GM23338 (cell line): ENCODE data around the gene FRY. TPM values are rescaled to one million over a fixed set of nuclear protein-coding genes. Genes with fewer than 3 reads are reported as not detected.

Experiments used
- ATAC-seq: fragments of 200-7000 bp; cut with Tn5 transposase; 3 replicates; pipeline ENCODE4 v1.9.1; 2020
- DNase-seq: peaks from one replicate; pipeline ENCODE4 v3.0.0-alpha.2; 2015; ENCODE audit warnings: low spot score
- H2AFZ ChIP-seq: fragments of 200-600 bp; sonication (generic); 2 replicates; pipeline ENCODE4 v1.8.0; 2016; ENCODE audit warnings: antibody characterized with exemption, mild to moderate bottlenecking, moderate library complexity
- H3F3A ChIP-seq: fragments of 200-600 bp; sonication (generic); replicated peaks from 2 replicates; pipeline ENCODE4 v1.8.0; 2017; ENCODE audit warnings: antibody characterized with exemption, mixed run types, low read depth
- H3K27ac ChIP-seq: fragments of 200-600 bp; sonication (generic); 2 replicates; pipeline ENCODE4 v1.6.1; 2016; ENCODE audit warnings: low read depth
- H3K27me3 ChIP-seq: fragments of 200-600 bp; sonication (generic); 2 replicates; pipeline ENCODE4 v1.8.0; 2016; ENCODE audit warnings: mild to moderate bottlenecking, mixed run types, moderate library complexity; ENCODE audit not compliant: insufficient read depth
- H3K36me3 ChIP-seq: fragments of 200-600 bp; sonication (generic); 2 replicates; pipeline ENCODE4 v1.8.0; 2016; ENCODE audit warnings: mild to moderate bottlenecking; ENCODE audit not compliant: insufficient read depth
- H3K4me1 ChIP-seq: fragments of 200-600 bp; sonication (generic); 2 replicates; pipeline ENCODE4 v1.8.0; 2016; ENCODE audit warnings: mild to moderate bottlenecking, moderate library complexity; ENCODE audit not compliant: insufficient read depth
- H3K4me2 ChIP-seq: fragments of 200-600 bp; sonication (generic); 2 replicates; pipeline ENCODE4 v1.7.1; 2017; ENCODE audit warnings: mixed run types
- H3K4me3 ChIP-seq: fragments of 200-600 bp; sonication (generic); 2 replicates; pipeline ENCODE4 v1.6.1; 2016; ENCODE audit warnings: mixed run types
- H3K79me2 ChIP-seq: fragments of 200-600 bp; sonication (generic); replicated peaks from 2 replicates; pipeline ENCODE4 v1.8.0; 2017; ENCODE audit warnings: mild to moderate bottlenecking; ENCODE audit not compliant: insufficient read depth
- H3K9me2 ChIP-seq: fragments of 200-600 bp; sonication (generic); 2 replicates; pipeline ENCODE4 v1.8.0; 2017; ENCODE audit not compliant: insufficient read depth
- H4K20me1 ChIP-seq: fragments of 200-600 bp; sonication (generic); replicated peaks from 2 replicates; pipeline ENCODE4 v1.8.0; 2017; ENCODE audit warnings: mild to moderate bottlenecking; ENCODE audit not compliant: insufficient read depth
- H3K27ac Mint-ChIP-seq: 2 replicates; pipeline ENCODE4 v1.8.0; 2020; ENCODE audit warnings: inconsistent platforms, mild to moderate bottlenecking, moderate library complexity, mixed read lengths
- H3K27me3 Mint-ChIP-seq: 3 replicates; pipeline ENCODE4 v1.8.0; 2022; ENCODE audit warnings: low read depth, mild to moderate bottlenecking, moderate library complexity, mixed read lengths, inconsistent platforms; ENCODE audit not compliant: insufficient read depth, poor library complexity
- H3K36me3 Mint-ChIP-seq: 3 replicates; pipeline ENCODE4 v1.8.0; 2021; ENCODE audit warnings: low read depth, mild to moderate bottlenecking, inconsistent platforms, moderate library complexity, mixed read lengths
- H3K4me1 Mint-ChIP-seq: 3 replicates; pipeline ENCODE4 v1.8.0; 2020; ENCODE audit warnings: mild to moderate bottlenecking, inconsistent platforms, mixed read lengths
- H3K4me3 Mint-ChIP-seq: 3 replicates; pipeline ENCODE4 v1.8.0; 2021; ENCODE audit warnings: moderate library complexity, mild to moderate bottlenecking, inconsistent platforms, mixed read lengths
- H3K9me3 Mint-ChIP-seq: 3 replicates; pipeline ENCODE4 v1.8.0; 2020; ENCODE audit warnings: moderate library complexity, mild to moderate bottlenecking, inconsistent platforms, mixed read lengths
- CREB1 ChIP-seq: fragments of 250-450 bp; sonication (Bioruptor Pico); IDR thresholded peaks from 2 replicates; pipeline ENCODE4 v1.5.0; 2020; ENCODE audit warnings: low read depth, mild to moderate bottlenecking, moderate library complexity
- CTCF ChIP-seq, 2 experiments: fragments of 200-600 bp in 1 of 2; sonication (generic) in 1 of 2; conservative IDR thresholded peaks; 2 replicates each; pipeline versions ENCODE4 v1.5.1 to v1.6.1; 2016 to 2017; ENCODE audit warnings: antibody characterized with exemption in 2 of 2, low read depth in 2 of 2, mild to moderate bottlenecking in 2 of 2, moderate library complexity in 1 of 2
- EZH2 ChIP-seq: fragments of 200-600 bp; sonication (generic); IDR thresholded peaks from one replicate; pipeline ENCODE4 v1.8.0; 2017; ENCODE audit warnings: antibody characterized with exemption, mild to moderate bottlenecking, low read depth; ENCODE audit not compliant: unreplicated experiment
- EZH2phosphoT487 ChIP-seq: fragments of 200-600 bp; sonication (generic); IDR thresholded peaks from one replicate; pipeline ENCODE4 v1.8.1; 2018; ENCODE audit warnings: antibody characterized with exemption; ENCODE audit not compliant: unreplicated experiment
- JUNB ChIP-seq: IDR thresholded peaks from one replicate; pipeline ENCODE4 v1.6.1; 2016; ENCODE audit warnings: antibody characterized with exemption; ENCODE audit not compliant: unreplicated experiment
- NANOG ChIP-seq: IDR thresholded peaks from 2 replicates; pipeline ENCODE4 v1.6.1; 2016; ENCODE audit warnings: antibody characterized with exemption, borderline replicate concordance
- POLR2AphosphoS5 ChIP-seq: IDR thresholded peaks from 2 replicates; pipeline ENCODE4 v1.6.1; 2016; ENCODE audit warnings: antibody characterized with exemption, low read depth
- REST ChIP-seq: IDR thresholded peaks from one replicate; pipeline ENCODE4 v1.6.1; 2018; ENCODE audit warnings: antibody characterized with exemption; ENCODE audit not compliant: unreplicated experiment
- STAT1 ChIP-seq: IDR thresholded peaks from one replicate; pipeline ENCODE4 v1.6.1; 2016; ENCODE audit warnings: antibody characterized with exemption; ENCODE audit not compliant: unreplicated experiment
- ZNF114 ChIP-seq: fragments of 250-450 bp; sonication (Bioruptor Pico); IDR thresholded peaks from 2 replicates; pipeline ENCODE4 v1.5.0; 2020; ENCODE audit warnings: mild to moderate bottlenecking, moderate library complexity
- ZNF331 ChIP-seq: fragments of 250-450 bp; sonication (Bioruptor Pico); IDR thresholded peaks from 2 replicates; pipeline ENCODE4 v1.5.0; 2020; ENCODE audit warnings: low read depth, mild to moderate bottlenecking, moderate library complexity
- polyA plus RNA-seq: library from polyadenylated mRNA; unstranded; fragments of >200 nt; fragmentation: Nextera tagmentation; extraction: Ambion mirVana; gene quantifications from 2 replicates; pipeline ENCODE4 v1.2.1, GENCODE V29; 2016
- total RNA-seq: library from RNA; depleted of rRNA; stranded (reverse); fragments of >200 nt; shearing (Covaris generic); gene quantifications from 2 replicates; pipeline ENCODE4 v1.2.3, GENCODE V29; 2014
- TF ChIP-seq, protein P1 (sequence below): fragments of 250-450 bp; sonication (Bioruptor Pico); IDR thresholded peaks from 2 replicates; pipeline ENCODE4 v1.5.0; 2020; ENCODE audit warnings: mild to moderate bottlenecking, moderate library complexity
- TF ChIP-seq, protein P2 (sequence below): IDR thresholded peaks from 2 replicates; pipeline ENCODE4 v1.6.1; 2016; ENCODE audit warnings: antibody characterized with exemption

The FRY gene
- total and polyA plus RNA-seq, 2 experiments from 2014 or later, result 2.4 to 10.1 TPM

DNA sequence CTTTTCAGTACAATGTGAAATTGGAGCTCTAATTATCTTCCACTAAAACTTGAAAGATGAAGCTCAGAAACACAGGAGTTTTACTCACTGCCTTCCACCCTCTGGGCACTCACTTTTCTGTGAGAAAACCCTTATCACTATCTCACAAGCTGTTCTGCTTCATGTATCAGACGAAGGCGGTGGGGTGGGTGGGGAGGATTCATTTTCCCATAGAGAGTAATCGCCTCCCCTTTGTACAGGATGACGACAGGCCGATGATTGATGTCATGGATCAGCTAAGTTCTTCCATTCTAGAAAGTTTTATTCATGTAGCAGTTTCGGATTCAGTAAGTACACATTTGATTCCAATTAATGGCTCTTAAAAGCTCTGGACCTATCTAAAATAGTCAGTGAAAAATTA is 143.7 kb downstream of the FRY start:
- Mint-ChIP-seq H3K36me3 (no peaks in the 10 kb centered on the region), H3K4me3 (no peak overlapping the region), H3K4me1 (no peaks in the 10 kb centered on the region), H3K9me3 (no peaks in the 10 kb centered on the region), H3K27ac (no peak overlapping the region), H3K27me3 (no peaks in the 10 kb centered on the region)
- Histone ChIP-seq H2AFZ (no peak overlapping the region), H3K27ac (no peak overlapping the region), H3K4me2 (no peak overlapping the region), H3K36me3 (no peaks in the 10 kb centered on the region), H3K9me2 (no peaks in the 10 kb centered on the region), H3K4me1 (no peaks in the 10 kb centered on the region), H4K20me1 (no peaks in the 10 kb centered on the region), H3K27me3 (no peaks in the 10 kb centered on the region), H3F3A (no peaks in the 10 kb centered on the region), H3K4me3 (no peak overlapping the region), H3K79me2 (no peaks in the 10 kb centered on the region)
- ATAC-seq (no peak), DNase-seq (no peak)
- TF ChIP-seq REST (no peak), EZH2phosphoT487 (no peak), JUNB (no peak), NANOG (no peak), CREB1 (CRISPR knock-in tag) (no peak), ZNF114 (no peak), ZNF331 (CRISPR knock-in tag) (no peak), POLR2AphosphoS5 (no peak), STAT1 (no peak), CTCF (conservative IDR thresholded peaks at IDR 0.05; ENCODE audit: low read depth in 2 of 2) (no peak), EZH2 (no peak)
- TF ChIP-seq, protein P1, sequence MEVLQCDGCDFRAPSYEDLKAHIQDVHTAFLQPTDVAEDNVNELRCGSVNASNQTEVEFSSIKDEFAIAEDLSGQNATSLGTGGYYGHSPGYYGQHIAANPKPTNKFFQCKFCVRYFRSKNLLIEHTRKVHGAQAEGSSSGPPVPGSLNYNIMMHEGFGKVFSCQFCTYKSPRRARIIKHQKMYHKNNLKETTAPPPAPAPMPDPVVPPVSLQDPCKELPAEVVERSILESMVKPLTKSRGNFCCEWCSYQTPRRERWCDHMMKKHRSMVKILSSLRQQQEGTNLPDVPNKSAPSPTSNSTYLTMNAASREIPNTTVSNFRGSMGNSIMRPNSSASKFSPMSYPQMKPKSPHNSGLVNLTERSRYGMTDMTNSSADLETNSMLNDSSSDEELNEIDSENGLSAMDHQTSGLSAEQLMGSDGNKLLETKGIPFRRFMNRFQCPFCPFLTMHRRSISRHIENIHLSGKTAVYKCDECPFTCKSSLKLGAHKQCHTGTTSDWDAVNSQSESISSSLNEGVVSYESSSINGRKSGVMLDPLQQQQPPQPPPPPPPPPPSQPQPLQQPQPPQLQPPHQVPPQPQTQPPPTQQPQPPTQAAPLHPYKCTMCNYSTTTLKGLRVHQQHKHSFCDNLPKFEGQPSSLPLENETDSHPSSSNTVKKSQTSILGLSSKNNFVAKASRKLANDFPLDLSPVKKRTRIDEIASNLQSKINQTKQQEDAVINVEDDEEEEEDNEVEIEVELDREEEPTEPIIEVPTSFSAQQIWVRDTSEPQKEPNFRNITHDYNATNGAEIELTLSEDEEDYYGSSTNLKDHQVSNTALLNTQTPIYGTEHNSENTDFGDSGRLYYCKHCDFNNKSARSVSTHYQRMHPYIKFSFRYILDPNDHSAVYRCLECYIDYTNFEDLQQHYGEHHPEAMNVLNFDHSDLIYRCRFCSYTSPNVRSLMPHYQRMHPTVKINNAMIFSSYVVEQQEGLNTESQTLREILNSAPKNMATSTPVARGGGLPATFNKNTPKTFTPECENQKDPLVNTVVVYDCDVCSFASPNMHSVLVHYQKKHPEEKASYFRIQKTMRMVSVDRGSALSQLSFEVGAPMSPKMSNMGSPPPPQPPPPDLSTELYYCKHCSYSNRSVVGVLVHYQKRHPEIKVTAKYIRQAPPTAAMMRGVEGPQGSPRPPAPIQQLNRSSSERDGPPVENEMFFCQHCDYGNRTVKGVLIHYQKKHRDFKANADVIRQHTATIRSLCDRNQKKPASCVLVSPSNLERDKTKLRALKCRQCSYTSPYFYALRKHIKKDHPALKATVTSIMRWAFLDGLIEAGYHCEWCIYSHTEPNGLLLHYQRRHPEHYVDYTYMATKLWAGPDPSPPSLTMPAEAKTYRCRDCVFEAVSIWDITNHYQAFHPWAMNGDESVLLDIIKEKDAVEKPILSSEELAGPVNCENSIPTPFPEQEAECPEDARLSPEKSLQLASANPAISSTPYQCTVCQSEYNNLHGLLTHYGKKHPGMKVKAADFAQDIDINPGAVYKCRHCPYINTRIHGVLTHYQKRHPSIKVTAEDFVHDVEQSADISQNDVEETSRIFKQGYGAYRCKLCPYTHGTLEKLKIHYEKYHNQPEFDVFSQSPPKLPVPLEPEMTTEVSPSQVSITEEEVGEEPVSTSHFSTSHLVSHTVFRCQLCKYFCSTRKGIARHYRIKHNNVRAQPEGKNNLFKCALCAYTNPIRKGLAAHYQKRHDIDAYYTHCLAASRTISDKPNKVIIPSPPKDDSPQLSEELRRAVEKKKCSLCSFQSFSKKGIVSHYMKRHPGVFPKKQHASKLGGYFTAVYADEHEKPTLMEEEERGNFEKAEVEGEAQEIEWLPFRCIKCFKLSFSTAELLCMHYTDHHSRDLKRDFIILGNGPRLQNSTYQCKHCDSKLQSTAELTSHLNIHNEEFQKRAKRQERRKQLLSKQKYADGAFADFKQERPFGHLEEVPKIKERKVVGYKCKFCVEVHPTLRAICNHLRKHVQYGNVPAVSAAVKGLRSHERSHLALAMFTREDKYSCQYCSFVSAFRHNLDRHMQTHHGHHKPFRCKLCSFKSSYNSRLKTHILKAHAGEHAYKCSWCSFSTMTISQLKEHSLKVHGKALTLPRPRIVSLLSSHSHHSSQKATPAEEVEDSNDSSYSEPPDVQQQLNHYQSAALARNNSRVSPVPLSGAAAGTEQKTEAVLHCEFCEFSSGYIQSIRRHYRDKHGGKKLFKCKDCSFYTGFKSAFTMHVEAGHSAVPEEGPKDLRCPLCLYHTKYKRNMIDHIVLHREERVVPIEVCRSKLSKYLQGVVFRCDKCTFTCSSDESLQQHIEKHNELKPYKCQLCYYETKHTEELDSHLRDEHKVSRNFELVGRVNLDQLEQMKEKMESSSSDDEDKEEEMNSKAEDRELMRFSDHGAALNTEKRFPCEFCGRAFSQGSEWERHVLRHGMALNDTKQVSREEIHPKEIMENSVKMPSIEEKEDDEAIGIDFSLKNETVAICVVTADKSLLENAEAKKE (CRISPR knock-in tag), result no peak
- TF ChIP-seq, protein P2, sequence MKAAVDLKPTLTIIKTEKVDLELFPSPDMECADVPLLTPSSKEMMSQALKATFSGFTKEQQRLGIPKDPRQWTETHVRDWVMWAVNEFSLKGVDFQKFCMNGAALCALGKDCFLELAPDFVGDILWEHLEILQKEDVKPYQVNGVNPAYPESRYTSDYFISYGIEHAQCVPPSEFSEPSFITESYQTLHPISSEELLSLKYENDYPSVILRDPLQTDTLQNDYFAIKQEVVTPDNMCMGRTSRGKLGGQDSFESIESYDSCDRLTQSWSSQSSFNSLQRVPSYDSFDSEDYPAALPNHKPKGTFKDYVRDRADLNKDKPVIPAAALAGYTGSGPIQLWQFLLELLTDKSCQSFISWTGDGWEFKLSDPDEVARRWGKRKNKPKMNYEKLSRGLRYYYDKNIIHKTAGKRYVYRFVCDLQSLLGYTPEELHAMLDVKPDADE, result no peak
